DOHH2 (cell line): ENCODE results near the gene THAP3.
"Not testable (repeated sequence)": the region's sequence is repeated elsewhere in the genome, so short reads cannot be mapped to it uniquely, and the experiment has no call there.

Experiments
- H3F3A ChIP-seq: fragments of 200-600 bp; sonication (generic), shearing (Covaris generic); 2 replicates; pipeline ENCODE4 v1.6.0; 2016; ENCODE audit warnings: antibody characterized with exemption, mild to moderate bottlenecking; ENCODE audit not compliant: control insufficient read depth, insufficient read depth
- H3K27ac ChIP-seq: fragments of 200-600 bp; sonication (generic); 2 replicates; pipeline ENCODE4 v1.5.1; 2014; ENCODE audit warnings: low read depth, mild to moderate bottlenecking, low read length, moderate library complexity
- H3K27me3 ChIP-seq: fragments of 200-600 bp; sonication (generic); 2 replicates; pipeline ENCODE4 v1.6.1; 2014; ENCODE audit warnings: mild to moderate bottlenecking, low read length, mixed read lengths; ENCODE audit not compliant: control insufficient read depth
- H3K36me3 ChIP-seq: fragments of 200-600 bp; sonication (generic); 2 replicates; pipeline ENCODE4 v1.6.1; 2014; ENCODE audit warnings: mild to moderate bottlenecking, low read length, moderate library complexity, mixed read lengths; ENCODE audit not compliant: control insufficient read depth
- H3K4me1 ChIP-seq: fragments of 200-600 bp; sonication (generic); 2 replicates; pipeline ENCODE4 v1.6.1; 2014; ENCODE audit warnings: mild to moderate bottlenecking, low read length, mixed read lengths; ENCODE audit not compliant: control insufficient read depth
- H3K4me2 ChIP-seq: fragments of 200-600 bp; sonication (generic); 2 replicates; pipeline ENCODE4 v1.6.0; 2014; ENCODE audit warnings: mild to moderate bottlenecking, low read length, moderate library complexity
- H3K4me3 ChIP-seq: fragments of 200-600 bp; sonication (generic); 2 replicates; pipeline ENCODE4 v1.5.1; 2014; ENCODE audit warnings: mild to moderate bottlenecking, low read length, mixed read lengths
- H3K79me2 ChIP-seq: fragments of 200-600 bp; sonication (generic); 2 replicates; pipeline ENCODE4 v1.6.1; 2014; ENCODE audit warnings: mild to moderate bottlenecking, low read length, mixed read lengths; ENCODE audit not compliant: control insufficient read depth
- H3K9me2 ChIP-seq: fragments of 200-600 bp; sonication (generic); replicated peaks from 2 replicates; pipeline ENCODE4 v1.6.1; 2014; ENCODE audit warnings: mild to moderate bottlenecking, low read length, mixed read lengths; ENCODE audit not compliant: control insufficient read depth
- H3K9me3 ChIP-seq: fragments of 200-600 bp; sonication (generic); 2 replicates; pipeline ENCODE4 v1.6.1; 2014; ENCODE audit warnings: antibody characterized with exemption, low read length, mixed read lengths; ENCODE audit not compliant: control insufficient read depth, insufficient read depth
- H4K20me1 ChIP-seq: fragments of 200-600 bp; sonication (generic); 2 replicates; pipeline ENCODE4 v1.6.0; 2014; ENCODE audit warnings: low read depth, mild to moderate bottlenecking, antibody characterized with exemption, low read length, moderate library complexity; ENCODE audit not compliant: control insufficient read depth, insufficient read depth
- EZH2phosphoT487 ChIP-seq: fragments of 200-600 bp; sonication (generic); IDR thresholded peaks from 2 replicates; pipeline ENCODE4 v1.6.1; 2017; ENCODE audit warnings: borderline replicate concordance, mild to moderate bottlenecking, antibody characterized with exemption, low read length, moderate library complexity, mixed read lengths
- TF ChIP-seq, protein P1 (sequence below): fragments of 200-600 bp; sonication (generic); IDR thresholded peaks from one replicate; pipeline ENCODE4 v1.5.1; 2014; ENCODE audit warnings: antibody characterized with exemption, mild to moderate bottlenecking, low read depth, low read length; ENCODE audit not compliant: poor library complexity, severe bottlenecking

THAP3 gene

DNA sequence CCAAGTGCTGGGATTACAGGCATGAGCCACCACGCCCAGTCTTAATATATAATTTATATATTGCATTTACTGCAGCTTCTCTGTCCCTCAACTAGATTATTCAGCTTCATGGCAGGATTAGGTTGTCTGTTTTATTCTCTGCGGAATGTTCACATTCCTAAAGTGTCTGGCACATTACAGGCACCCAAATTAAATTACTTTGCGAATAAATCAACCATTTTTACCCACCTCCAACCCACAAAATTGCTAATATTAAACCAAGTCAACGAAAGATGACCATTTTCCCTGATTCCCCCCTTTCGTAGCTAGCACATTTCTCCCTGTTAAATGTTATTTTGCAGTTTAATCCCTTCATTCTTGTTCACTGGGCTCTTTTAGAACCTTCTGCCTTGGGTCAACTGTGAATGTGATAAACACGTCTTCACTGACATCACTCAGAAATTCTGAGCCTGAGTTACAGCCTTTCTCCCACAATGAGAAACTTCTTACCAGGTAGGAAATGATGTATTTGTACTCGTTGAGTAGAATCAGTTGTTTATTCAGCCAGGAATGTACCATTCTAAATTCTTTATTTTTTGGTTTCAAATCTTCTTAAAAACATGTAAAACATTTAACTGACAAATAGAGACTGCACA, 35.9 kb downstream of the THAP3 start:
- no peaks in the 10 kb centered on the region for H4K20me1 ChIP-seq
- H3K4me3 ChIP-seq, result no peak overlapping the region
- H3K27me3 ChIP-seq, result no peaks in the 10 kb centered on the region
- no peak overlapping the region for H3K4me2 ChIP-seq
- H3F3A ChIP-seq, result no peaks in the 10 kb centered on the region
- H3K9me2 ChIP-seq, result no peaks in the 10 kb centered on the region
- H3K4me1 ChIP-seq, result no peaks in the 10 kb centered on the region
- peaks cover 34% of the 10 kb centered on the region for H3K36me3 ChIP-seq
- H3K9me3 ChIP-seq, result no peaks in the 10 kb centered on the region
- H3K79me2 ChIP-seq, result peaks cover 35% of the 10 kb centered on the region
- H3K27ac ChIP-seq, result no peak overlapping the region
- no peak for TF ChIP-seq EZH2phosphoT487
- TF ChIP-seq, protein P1, sequence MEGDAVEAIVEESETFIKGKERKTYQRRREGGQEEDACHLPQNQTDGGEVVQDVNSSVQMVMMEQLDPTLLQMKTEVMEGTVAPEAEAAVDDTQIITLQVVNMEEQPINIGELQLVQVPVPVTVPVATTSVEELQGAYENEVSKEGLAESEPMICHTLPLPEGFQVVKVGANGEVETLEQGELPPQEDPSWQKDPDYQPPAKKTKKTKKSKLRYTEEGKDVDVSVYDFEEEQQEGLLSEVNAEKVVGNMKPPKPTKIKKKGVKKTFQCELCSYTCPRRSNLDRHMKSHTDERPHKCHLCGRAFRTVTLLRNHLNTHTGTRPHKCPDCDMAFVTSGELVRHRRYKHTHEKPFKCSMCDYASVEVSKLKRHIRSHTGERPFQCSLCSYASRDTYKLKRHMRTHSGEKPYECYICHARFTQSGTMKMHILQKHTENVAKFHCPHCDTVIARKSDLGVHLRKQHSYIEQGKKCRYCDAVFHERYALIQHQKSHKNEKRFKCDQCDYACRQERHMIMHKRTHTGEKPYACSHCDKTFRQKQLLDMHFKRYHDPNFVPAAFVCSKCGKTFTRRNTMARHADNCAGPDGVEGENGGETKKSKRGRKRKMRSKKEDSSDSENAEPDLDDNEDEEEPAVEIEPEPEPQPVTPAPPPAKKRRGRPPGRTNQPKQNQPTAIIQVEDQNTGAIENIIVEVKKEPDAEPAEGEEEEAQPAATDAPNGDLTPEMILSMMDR, result no peak

DNA sequence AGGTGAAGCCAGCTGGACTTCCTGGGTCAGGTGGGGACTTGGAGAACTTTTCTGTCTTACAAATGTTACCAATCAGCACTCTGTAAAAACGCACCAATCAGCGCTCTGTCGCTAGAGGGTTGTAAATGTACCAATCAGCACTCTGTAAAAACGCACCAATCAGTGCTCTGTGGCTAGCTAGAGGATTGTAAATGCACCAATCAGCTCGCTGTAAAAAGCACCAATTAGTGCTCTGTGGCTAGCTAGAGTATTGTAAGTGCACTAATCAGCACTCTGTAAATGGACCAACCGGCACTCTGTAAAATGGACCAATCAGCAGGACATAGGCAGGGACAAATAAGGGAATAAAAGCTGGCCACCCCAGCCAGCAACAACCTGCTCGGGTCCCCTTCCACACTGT, 37.8 kb downstream of the THAP3 start:
- H3F3A ChIP-seq, H3K9me3 ChIP-seq, H4K20me1 ChIP-seq, H3K9me2 ChIP-seq, H3K27me3 ChIP-seq, H3K4me2 ChIP-seq, H3K27ac ChIP-seq, H3K4me1 ChIP-seq, H3K4me3 ChIP-seq: not testable (repeated sequence)
- Histone ChIP-seq H3K79me2 (peaks cover 30% of the 10 kb centered on the region), H3K36me3 (peaks cover 44% of the 10 kb centered on the region)

DNA sequence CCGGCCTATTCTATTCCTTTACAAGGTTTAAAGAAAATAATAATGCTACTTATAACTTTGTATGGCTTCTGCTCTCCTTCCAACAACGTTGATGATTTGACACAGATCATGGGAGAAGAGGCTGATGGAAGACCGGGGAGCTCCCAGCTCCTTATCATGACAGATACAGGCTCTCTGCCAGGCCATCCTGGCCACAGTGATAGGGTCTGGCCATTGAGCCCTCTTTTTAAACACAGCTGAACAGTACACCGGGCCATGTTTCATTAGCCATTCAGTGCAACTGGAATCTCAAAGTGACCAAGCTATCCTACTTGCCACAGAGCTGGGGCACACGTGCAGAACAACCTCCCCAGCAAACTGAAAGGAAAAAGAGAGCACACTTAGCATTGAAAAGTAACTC, 42.0 kb downstream of the THAP3 start:
- Histone ChIP-seq H3K9me3 (no peaks in the 10 kb centered on the region), H3K27ac (no peak overlapping the region), H3K4me2 (no peak overlapping the region), H3K4me3 (no peak overlapping the region), H3K36me3 (peaks cover 51% of the 10 kb centered on the region), H4K20me1 (no peaks in the 10 kb centered on the region), H3K9me2 (no peaks in the 10 kb centered on the region), H3F3A (no peaks in the 10 kb centered on the region), H3K27me3 (no peaks in the 10 kb centered on the region), H3K79me2 (peaks cover 13% of the 10 kb centered on the region), H3K4me1 (no peaks in the 10 kb centered on the region)
- TF ChIP-seq, protein P1, result no peak
- no peak for TF ChIP-seq EZH2phosphoT487

DNA sequence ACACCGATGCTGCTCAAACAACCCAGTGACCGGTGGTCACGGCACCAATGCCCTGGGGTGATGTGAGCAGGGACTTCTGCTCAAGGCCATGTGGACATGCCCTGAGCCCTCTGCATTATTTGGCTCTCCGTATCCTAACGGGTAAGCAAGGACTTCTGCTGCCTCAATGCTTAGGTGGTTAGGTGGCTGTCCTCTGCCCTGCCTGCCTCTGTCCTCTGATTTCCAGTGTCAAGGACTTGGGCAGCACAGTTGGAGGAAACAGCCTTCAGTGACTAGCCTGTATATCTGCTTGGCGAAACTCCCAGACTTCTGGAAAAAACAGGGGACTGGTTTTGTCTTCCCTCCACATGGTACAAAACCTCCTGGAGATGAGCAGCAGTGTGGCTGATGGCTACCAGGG, 42.5 kb downstream of the THAP3 start:
- Histone ChIP-seq H3K36me3 (peaks cover 53% of the 10 kb centered on the region), H3K4me2 (no peak overlapping the region), H3K27ac (no peak overlapping the region)

More for the DNA sequence above, 42.5 kb downstream of the THAP3 start:
- Histone ChIP-seq H3F3A (no peaks in the 10 kb centered on the region), H3K27me3 (no peaks in the 10 kb centered on the region), H4K20me1 (no peaks in the 10 kb centered on the region), H3K9me3 (no peaks in the 10 kb centered on the region), H3K79me2 (peaks cover 12% of the 10 kb centered on the region), H3K4me3 (no peak overlapping the region), H3K4me1 (no peaks in the 10 kb centered on the region), H3K9me2 (no peaks in the 10 kb centered on the region)
- no peak for TF ChIP-seq EZH2phosphoT487
- TF ChIP-seq, protein P1, result no peak
